Measurements from ENCODE around the gene CD4.

Gene CD4

GRCh38 chr12:6810758-6811157 is 21.4 kb downstream of the CD4 start:
- peak; percentile 69 for FAIRE-seq
- DNase-seq (ENCODE audit: low spot score) = no peak

- FAIRE-seq (no peak), DNase-seq (ENCODE audit: low spot score) (no peak)
Measured at GRCh38 chr12:6813363-6813762, 24.0 kb downstream of the CD4 start.

- FAIRE-seq (peak; percentile 35), DNase-seq (ENCODE audit: low spot score) (no peak)
Measured at GRCh38 chr12:6816598-6816997, 27.3 kb downstream of the CD4 start.

GRCh38 chr12:6817098-6817497 is 27.8 kb downstream of the CD4 start:
- no peak for DNase-seq (ENCODE audit: low spot score)
- FAIRE-seq = no peak

GRCh38 chr12:6817662-6818157 is 28.4 kb downstream of the CD4 start:
- FAIRE-seq (peak; percentile 100), DNase-seq (ENCODE audit: low spot score) (no peak)

- FAIRE-seq (peak; percentile 5), DNase-seq (ENCODE audit: low spot score) (no peak)
Measured at GRCh38 chr12:6818222-6818621, 28.9 kb downstream of the CD4 start.

GRCh38 chr12:6818645-6819044 is 29.3 kb downstream of the CD4 start:
- FAIRE-seq (peak; percentile 63), DNase-seq (ENCODE audit: low spot score) (no peak)

GRCh38 chr12:6819106-6820030 is 30.0 kb downstream of the CD4 start:
- DNase-seq (ENCODE audit: low spot score) (no peak), FAIRE-seq (no peak)

- DNase-seq (ENCODE audit: low spot score) = no peak
- FAIRE-seq = no peak
Measured at GRCh38 chr12:6820166-6820565, 30.8 kb downstream of the CD4 start.

- DNase-seq (ENCODE audit: low spot score) (peak; percentile 84), FAIRE-seq (peak; percentile 89)
Measured at GRCh38 chr12:6821591-6822425, 32.5 kb downstream of the CD4 start, which contains the start of gene GPR162. Gene GPR162 (plus strand): TSS chr12:6821821. CDS start chr12:6823899, 2,078 bp downstream.

GRCh38 chr12:6822426-6823135 is 33.3 kb downstream of the CD4 start:
- FAIRE-seq = peak; percentile 95

GRCh38 chr12:6823182-6824084 is 34.1 kb downstream of the CD4 start:
- FAIRE-seq = peak; percentile 46
- no peak for DNase-seq (ENCODE audit: low spot score)

More at GRCh38 chr12:6822426-6823135, 33.3 kb downstream of the CD4 start:
- no peak for DNase-seq (ENCODE audit: low spot score)

- FAIRE-seq (no peak), DNase-seq (ENCODE audit: low spot score) (no peak)
Measured at GRCh38 chr12:6824085-6824775, 34.9 kb downstream of the CD4 start.

GRCh38 chr12:6824901-6825381 is 35.6 kb downstream of the CD4 start:
- DNase-seq (ENCODE audit: low spot score) = no peak
- FAIRE-seq = peak; percentile 9

GRCh38 chr12:6825398-6826124 is 36.2 kb downstream of the CD4 start:
- peak; percentile 82 for FAIRE-seq
- peak; percentile 85 for DNase-seq (ENCODE audit: low spot score)

- FAIRE-seq = no peak
- no peak for DNase-seq (ENCODE audit: low spot score)
Measured at GRCh38 chr12:6826125-6826733, 36.9 kb downstream of the CD4 start.

GRCh38 chr12:6826734-6827436 is 37.6 kb downstream of the CD4 start:
- FAIRE-seq = no peak
- DNase-seq (ENCODE audit: low spot score) = no peak

Data from urothelium cell line (cell line).